Measurements from ENCODE around the gene ABR.
"Not testable (repeated sequence)": the region's sequence is repeated elsewhere in the genome, so short reads cannot be mapped to it uniquely, and the experiment has no call there.

ABR gene

DNA sequence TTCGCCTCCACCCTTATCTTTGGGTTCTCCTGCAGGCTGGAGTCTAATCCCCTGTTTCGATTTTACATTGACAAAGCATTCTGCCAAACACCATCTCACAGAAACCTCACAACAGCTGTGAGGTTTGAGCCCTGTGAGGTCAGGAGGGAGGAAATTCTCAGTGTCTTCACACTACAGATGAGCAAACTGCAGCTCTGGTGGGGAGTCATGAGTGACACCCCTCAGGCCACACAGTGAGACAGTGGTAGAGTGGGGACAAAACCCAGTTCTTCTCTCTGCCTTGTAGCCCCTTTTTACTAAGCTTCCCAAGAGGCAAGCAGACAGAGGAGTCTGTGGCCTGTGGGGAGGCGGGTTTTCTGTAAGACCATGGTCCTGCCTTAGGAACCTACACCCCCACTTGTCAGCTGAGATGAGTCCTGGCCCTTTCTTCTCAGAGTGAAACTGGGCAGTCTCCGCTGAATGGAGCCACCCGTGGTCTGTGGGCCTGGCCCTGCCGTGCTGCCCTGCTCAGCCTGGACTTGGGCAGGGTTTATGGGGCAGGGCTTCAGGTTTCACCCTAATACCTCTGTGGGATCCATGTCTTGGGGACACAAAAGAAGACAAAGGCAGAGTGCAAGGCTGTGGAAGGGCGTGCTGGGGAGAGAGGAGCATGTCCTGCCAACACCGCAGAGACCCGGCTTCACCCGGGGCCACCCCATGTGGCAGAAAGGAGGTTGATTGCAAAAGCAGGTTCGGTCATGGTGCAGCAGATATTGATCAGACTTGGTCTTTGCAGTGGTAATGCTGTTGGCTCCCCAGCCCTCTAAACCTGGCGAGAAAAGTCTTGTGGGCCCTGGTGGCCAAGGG, 59.0 kb downstream of the ABR start:
- no peak for DNase-seq (ENCODE audit: low read depth, low spot score)

DNA sequence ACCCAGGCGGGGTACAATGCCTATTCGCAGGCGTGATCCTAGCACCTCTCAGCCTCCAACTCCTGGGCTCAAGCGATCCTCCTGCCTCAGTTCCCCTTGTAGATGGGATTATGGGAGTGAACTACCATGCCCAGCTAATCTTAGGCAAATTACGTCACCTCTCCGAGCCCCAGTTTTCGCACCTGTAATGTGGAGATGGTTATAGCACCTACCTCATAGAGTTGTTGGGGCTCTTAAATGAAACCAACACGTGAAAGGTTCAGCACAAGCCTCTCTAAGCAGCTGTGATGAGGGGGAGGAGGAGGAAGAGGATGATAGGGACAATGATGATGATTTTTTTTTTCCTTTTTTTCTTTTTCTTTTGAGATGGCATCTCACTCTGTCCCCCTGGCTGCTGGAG, 59.9 kb downstream of the ABR start:
- no peak for DNase-seq (ENCODE audit: low read depth, low spot score)

DNA sequence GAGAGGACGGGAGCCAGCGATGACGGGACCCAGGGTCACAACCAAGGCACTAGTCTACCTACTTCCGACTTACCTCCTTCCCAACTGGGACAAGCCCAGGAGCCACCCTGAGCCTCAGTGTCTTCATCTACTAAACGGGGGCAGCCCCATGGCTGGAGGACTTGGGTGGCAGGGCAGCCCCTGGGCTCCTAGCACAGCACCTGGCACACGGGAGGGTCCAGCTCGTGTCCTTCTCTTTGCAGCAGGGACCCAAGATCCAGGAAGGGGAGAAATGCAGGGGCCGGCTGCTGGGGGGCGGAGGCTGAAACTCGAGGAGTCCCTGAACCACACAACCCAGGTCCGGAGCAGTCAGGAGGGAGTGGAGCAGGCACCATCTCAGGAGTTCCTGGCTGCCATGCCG, 63.2 kb downstream of the ABR start:
- no peak for DNase-seq (ENCODE audit: low read depth, low spot score)

GRCh38 chr17:1112875-1113274, 66.9 kb downstream of the ABR start:
- DNase-seq (ENCODE audit: low read depth, low spot score) = no peak

DNA sequence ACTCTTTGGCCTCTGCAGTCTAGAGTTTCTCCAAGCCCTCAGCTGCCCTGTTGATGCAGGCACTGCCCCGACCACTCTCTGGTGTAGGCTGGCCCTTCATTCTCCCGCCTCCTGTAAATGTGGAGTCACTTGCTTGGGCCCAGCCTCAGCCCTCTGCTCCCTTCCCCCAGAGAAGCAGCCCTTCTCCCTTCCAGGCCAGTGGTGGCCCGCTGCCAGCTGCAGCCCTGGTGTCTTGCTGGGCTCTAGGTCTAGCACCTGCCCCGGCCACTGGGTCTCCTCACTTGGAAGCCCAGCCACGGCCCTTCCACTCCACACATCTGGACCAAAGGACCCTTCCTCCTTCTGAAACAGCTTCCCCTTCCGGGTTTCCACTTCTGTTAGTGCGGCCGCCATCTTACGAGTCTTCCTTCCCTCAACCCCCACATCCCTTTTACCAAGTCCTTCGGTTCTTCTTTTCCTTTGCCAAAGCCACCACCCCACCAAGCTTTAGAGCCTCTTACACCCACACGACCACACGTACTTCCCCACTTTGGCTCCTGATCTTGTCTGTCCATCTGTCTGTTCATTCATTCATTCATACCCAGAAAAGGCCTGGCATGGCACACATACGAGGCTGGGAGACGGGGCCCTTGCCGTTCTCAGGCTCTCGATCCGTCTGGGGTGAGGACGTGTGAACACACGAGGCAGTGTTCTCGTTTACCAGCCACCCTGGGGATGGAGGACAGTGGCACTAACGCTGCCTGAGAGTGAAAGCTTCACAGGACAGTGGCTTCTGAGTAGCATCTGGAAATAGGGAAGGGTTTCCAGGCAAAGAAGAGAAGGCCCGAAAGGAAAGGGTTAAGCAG, 68.0 kb downstream of the ABR start:
- DNase-seq (ENCODE audit: low read depth, low spot score) = no peak

- DNase-seq (ENCODE audit: low read depth, low spot score) = no peak
These were observed 68.8 kb downstream of the ABR start for GRCh38 chr17:1110862-1111598.

DNA sequence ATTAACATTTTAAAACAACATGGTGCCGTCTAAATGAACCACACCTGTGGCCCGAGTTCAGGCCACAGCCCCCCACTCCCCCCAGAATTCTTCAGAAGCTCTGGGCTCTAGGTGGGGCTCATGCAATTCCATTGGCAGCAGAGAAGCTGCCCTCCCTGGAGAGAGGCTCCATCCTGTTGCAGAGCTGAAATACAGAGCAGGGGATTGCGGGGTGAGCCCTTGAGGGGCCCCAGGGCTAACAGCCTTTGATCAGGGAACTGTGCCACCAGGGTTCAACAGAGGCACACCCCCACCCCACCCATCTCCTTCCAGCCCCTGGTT, 69.3 kb downstream of the ABR start:
- no peak for DNase-seq (ENCODE audit: low read depth, low spot score)

- peak; percentile 9 for DNase-seq (ENCODE audit: low read depth, low spot score)
These were observed 69.9 kb downstream of the ABR start for GRCh38 chr17:1109606-1110540.

- DNase-seq (ENCODE audit: low read depth, low spot score) = peak; percentile 30
These were observed 70.8 kb downstream of the ABR start for GRCh38 chr17:1108765-1109605.

DNA sequence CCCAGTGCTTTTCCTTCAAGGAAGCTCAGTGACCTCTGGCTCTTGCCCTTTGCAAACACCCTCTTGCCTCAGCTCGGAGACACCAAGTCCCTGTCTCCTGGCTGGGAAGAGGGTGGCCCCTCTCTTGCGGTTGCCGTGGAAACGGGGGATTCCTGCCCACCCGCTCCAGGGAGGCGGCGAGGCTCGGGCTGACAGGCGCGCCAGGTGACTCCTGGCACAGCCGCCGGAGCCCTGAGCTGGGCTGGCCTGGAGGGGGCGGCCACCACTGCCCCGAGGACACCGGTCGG, 71.4 kb downstream of the ABR start:
- DNase-seq (ENCODE audit: low read depth, low spot score) = no peak

GRCh38 chr17:1107777-1108477, 71.9 kb downstream of the ABR start:
- DNase-seq (ENCODE audit: low read depth, low spot score) = no peak

- DNase-seq (ENCODE audit: low read depth, low spot score) = no peak
These were observed 72.6 kb downstream of the ABR start for GRCh38 chr17:1107083-1107776.

DNA sequence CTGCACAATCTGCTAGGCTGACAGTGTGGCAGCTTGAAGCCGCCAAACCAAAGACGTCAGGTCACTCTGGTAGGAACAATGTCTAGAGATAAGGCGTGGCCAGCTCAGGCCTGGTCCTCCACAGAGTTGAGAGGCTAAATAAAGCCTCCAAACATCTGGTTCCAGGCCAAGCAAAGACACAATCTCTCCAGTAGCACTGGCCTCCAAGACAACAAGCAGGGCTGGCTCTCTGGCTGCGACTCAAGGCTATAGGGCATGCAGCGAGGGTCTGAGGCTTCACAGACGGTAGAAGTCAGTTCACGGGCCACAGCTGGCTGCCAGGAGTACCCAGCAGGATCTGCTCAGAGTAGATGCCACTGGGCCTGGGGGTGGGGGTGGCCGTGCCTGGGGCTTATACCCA, 75.6 kb downstream of the ABR start:
- no peak for DNase-seq (ENCODE audit: low read depth, low spot score)

DNA sequence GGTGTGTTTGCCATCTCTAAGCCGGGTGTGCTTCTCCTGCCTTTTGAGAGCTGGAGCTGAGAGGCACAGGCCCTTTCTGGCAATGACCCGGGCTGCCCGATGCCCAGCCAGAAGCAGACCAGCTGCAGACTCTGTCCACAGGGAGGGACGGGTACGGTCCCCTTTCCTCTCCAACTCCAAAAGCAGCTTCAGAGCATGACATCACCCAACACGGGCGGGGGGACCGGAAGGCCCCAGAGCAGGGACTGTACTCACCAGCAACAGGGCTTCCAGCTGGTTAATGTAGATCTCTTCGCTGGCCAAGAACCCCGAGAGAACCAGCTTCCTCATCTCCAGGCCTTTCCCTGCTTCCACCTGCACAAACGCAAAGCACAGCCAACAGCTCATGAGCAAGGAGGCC, 79.4 kb downstream of the ABR start:
- DNase-seq (ENCODE audit: low read depth, low spot score) = no peak

GRCh38 chr17:1099242-1099641, 80.5 kb downstream of the ABR start:
- no peak for DNase-seq (ENCODE audit: low read depth, low spot score)

DNA sequence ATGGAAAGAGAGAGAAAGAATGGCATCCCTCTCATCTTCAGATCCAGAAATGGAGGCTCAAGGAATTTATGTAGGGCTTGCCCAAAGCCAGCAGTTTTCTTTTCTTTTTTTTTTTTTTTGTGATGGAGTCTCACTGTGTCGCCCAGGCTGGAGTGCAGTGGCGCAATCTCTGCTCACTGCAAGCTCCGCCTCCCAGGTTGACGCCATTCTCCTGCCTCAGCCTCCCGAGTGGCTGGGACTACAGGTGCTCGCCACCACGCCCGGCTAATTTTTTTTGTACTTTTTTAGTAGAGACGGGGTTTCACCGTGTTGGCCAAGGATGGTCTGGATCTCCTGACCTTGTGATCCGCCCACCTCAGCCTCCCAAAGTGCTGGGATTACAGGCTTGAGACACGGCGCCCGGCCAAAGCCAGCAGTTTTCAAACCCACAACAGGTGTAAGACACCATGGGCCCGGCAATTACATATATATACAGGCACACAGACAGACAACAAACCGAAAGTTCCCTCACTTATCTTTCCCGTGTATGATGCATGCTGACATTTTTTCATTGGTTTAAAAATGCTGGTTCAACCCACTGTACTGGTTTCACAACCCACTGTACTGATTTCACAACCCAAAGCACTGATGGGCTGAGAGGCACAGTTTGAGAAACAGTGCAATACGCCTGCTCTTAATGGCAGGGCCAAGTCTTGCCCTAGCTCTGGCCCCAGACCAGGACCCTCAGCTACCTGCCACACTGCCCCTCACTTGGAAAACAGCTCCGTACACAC, 81.6 kb downstream of the ABR start:
- DNase-seq (ENCODE audit: low read depth, low spot score) = not testable (repeated sequence)

DNA sequence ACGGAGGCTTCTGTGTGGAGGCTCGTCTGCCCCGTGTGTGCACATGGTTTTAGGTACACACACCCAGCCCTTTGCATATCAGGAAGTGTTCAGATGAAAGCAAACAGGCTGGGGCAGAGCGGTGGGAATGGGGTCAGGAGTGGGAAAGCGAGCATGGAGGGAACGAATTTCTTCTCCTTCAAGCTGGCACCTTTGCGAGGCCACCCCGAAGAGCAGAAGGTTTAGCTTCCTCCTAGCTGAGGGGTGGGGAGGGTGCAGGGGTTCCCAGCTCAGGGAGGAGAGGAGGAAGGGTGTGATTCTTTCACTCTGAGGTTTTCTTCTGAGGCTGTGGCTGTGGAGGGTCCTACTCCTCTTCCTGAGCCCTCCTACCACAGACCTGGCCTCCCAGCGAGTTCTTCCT, 83.6 kb downstream of the ABR start:
- DNase-seq (ENCODE audit: low read depth, low spot score) = no peak

DNA sequence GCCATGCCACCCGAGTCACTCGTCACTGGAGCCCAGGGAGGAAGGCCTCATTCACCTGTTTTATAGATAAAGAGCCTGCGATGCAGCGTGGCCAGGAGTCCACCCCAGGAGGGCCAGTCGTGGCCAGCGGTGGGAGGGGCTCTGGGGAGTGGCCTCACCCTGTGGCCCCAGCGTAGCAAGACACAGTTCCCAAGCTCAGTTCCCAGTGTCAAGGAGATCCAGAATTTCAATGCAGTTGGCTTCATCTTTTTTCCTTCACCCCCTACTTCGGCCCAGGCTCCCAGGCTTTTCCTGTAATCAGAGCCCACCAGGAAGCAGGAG, 84.0 kb downstream of the ABR start:
- DNase-seq (ENCODE audit: low read depth, low spot score) = no peak

All from activated CD4-positive, CD25-positive, alpha-beta regulatory T cell treated with anti-CD3 and anti-CD28 coated beads, Interleukin-2, amount 50 U/mL, for 16 hours (primary cell).